ENCODE measurements around the gene PAF1.

GRCh38 chr19:39369200-39369599 lies 21.7 kb downstream of the PAF1 start:
- TF ChIP-seq EZH2 (IDR thresholded peaks at IDR 0.05; ENCODE audit: borderline replicate concordance, low read depth, low read length, severe bottlenecking): no peak
- no peak for TF ChIP-seq CTCF (IDR thresholded peaks at IDR 0.05; ENCODE audit: borderline replicate concordance, extremely low read depth, low read length, poor library complexity, severe bottlenecking)

Measured in DND-41 (cell line).